DOHH2 (cell line): Measurements from ENCODE around the gene CORO2B.

Experiments used
- EZH2phosphoT487 ChIP-seq: fragments of 200-600 bp; sonication (generic); IDR thresholded peaks from 2 replicates; pipeline ENCODE4 v1.6.1; 2017; ENCODE audit warnings: borderline replicate concordance, mild to moderate bottlenecking, antibody characterized with exemption, low read length, moderate library complexity, mixed read lengths
- TF ChIP-seq, protein P1 (sequence below): fragments of 200-600 bp; sonication (generic); IDR thresholded peaks from one replicate; pipeline ENCODE4 v1.5.1; 2014; ENCODE audit warnings: antibody characterized with exemption, mild to moderate bottlenecking, low read depth, low read length; ENCODE audit not compliant: poor library complexity, severe bottlenecking

GRCh38 chr15:68581725-68582124 is 2.9 kb downstream of the CORO2B start:
- TF ChIP-seq, protein P1, sequence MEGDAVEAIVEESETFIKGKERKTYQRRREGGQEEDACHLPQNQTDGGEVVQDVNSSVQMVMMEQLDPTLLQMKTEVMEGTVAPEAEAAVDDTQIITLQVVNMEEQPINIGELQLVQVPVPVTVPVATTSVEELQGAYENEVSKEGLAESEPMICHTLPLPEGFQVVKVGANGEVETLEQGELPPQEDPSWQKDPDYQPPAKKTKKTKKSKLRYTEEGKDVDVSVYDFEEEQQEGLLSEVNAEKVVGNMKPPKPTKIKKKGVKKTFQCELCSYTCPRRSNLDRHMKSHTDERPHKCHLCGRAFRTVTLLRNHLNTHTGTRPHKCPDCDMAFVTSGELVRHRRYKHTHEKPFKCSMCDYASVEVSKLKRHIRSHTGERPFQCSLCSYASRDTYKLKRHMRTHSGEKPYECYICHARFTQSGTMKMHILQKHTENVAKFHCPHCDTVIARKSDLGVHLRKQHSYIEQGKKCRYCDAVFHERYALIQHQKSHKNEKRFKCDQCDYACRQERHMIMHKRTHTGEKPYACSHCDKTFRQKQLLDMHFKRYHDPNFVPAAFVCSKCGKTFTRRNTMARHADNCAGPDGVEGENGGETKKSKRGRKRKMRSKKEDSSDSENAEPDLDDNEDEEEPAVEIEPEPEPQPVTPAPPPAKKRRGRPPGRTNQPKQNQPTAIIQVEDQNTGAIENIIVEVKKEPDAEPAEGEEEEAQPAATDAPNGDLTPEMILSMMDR = no peak
- no peak for TF ChIP-seq EZH2phosphoT487
